ENCODE measurements around the gene ITCH.
"Not testable (repeated sequence)": the region's sequence is repeated elsewhere in the genome, so short reads cannot be mapped to it uniquely, and the experiment has no call there.

ITCH gene

GRCh38 chr20:34363062-34363464 is at the start of gene ITCH:
Gene ITCH (plus strand): TSS chr20:34363273. CDS start chr20:34393812, 30,539 bp downstream.
- DNase-seq, result peak; percentile 90

- DNase-seq, result no peak
These were observed 47.8 kb upstream of the ITCH start for GRCh38 chr20:34315236-34315635.

DNA sequence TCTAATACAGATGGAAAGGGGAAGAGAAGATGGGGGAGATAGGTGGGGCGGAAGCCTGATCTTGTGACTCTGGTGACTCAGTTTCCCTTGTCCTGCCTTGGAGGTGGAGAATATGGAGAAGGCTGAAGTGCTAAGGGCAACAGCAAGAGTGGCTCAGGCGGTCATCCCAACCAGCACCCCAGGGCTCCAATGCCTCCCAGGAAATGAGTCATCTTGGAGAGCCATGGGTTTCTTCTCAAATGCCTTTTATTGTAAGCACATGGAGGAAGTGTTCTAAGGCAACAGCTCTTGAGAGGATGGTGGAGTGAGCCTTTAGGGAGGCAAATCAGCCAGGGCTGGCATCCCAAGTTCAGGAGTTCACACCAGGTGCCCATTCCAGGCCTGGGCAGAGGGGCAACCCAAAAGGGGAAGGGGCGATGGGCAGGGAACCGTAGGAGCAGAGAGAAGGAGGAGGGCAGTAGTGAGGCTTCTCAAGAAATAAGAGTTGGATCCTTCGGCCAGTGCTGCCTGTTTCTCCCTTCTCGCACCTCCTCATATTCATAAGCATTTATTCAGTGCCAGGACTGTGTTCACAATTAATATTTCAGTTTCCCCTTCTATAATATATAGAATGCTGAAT is 46.8 kb upstream of the ITCH start:
- no peak for DNase-seq

DNA sequence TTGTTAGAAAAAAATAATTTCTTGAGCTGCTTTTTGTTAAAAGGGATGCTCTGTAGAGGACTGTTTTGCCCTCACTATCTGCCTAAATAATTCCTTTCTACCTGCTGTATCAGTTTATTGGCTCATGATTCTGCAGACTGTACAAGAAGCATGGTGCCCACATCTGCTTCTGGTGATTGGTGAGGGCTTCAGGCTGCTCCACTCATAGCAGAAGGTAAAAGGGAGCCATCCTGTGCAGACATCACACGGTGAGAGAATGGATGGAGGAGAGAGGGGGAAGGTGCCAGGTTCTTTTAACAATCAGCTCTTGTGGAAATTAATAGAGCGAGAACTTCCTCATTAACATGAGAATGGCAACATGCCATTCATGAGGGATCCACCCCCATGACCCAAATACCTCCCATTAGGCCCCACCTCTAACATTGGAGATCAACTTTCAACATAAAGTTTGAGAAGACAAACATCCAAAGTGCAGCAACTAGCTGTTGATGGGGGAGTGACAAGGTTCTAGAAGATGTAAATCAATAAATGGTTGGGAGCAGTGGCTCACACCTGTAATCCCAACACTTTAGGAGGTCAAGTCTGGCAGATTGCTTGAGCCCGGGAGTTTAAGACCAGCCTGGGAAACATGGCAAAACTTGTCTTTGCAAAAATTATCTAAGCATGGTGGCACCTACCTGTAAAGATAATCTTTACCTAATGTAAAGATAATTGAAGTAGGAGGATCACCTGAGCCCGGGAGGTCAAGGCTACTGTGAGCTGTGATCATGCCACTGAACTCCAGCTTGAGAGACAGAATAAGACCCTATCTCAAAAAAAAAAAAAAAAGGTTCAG is 44.2 kb upstream of the ITCH start:
- no peak for DNase-seq

DNA sequence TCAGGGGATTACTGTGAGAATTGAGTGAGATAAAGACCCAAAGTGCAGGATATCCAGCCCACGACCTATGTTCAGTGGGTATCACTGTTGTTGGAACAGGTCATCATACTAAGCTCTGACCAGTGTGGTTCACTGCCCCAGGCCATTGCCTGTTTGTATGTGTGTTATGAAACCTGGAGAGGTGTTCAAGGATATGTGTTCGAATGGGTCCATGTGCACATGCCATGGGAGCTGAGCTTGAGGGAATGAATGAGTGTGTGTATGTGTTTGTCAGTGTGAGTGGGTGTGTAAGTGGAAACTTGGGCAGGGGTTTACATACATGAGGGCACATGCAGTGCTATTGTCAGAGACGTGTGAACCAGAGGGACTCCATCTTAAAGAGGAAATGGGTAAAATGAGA is 42.2 kb upstream of the ITCH start:
- no peak for DNase-seq

DNA sequence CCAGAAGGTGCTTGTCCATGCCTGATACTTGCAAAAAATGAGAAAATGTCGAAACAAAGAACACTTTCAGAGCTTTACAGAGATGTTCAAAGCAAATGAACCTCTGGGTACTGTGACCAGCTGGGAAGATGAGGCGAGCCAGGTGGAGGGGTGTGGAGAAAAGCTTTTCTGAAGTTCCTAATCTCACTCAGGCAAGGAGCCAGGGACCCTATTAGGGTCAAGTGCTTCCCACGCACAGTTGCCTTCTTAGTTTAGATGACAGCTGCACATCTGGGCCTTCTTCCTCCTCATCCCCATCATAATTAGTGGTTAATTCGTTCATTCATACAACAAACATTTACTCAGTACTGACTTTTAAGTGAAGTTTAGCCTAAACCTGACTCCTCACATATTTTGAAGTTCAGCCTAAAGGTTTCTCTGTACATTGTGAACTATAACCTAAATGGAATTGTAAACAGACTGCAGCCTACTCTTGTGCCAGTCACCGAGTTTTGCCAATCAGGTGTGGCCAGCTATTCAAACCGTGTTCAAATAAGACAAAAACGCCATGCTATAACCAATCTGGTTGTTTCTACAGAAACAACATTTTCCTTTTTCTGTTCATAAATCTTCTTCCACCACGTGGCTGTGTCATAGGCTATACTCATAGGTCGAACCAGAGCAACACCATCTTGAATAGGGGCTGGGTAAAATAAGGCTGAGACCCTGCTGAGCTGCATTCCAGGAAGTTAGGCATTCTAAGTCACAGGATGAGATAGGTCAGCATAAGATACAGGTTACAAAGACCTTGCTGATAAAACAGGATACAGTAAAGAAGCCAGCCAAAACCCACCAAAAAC is 40.6 kb upstream of the ITCH start:
- no peak for DNase-seq

GRCh38 chr20:34324541-34324940 is 38.5 kb upstream of the ITCH start:
- DNase-seq, result no peak

- not testable (repeated sequence) for DNase-seq
These were observed 34.9 kb upstream of the ITCH start for GRCh38 chr20:34328207-34328606.

GRCh38 chr20:34328928-34329677 is 34.0 kb upstream of the ITCH start:
- DNase-seq, result no peak

DNA sequence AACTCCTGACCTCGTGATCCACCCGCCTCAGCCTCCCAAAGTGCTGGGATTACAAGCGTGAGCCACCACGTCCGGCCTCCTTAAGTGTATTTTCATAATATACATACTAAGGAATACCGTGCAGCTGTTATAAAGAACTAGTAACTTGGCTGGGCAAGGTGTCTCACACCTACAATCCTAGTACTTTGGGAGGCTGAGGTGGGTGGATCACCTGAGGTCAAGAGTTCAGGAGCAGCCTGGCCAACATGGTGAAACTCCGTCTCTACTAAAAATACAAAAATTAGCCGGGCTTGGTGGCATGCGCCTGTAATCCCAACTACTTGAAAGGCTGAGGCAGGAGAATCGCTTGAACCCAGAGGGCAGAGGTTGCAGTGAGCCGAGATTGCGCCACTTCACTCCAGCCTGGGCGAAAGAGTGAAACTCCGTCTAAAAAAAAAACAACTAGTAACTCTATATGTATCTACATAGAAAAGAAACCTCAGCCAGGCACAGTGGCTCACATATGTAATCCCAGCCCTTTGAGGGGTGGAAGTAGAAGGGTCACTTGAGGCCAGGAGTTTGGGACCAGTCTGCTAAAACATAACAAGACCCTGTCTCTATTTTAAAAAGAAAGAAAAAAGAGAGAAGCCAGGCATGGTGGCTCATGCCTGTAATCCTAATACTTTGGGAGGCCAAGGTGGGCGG is 32.1 kb upstream of the ITCH start:
- not testable (repeated sequence) for DNase-seq

- no peak for DNase-seq
These were observed 31.2 kb upstream of the ITCH start for GRCh38 chr20:34331838-34332237.

GRCh38 chr20:34332262-34332920 is 30.7 kb upstream of the ITCH start:
- DNase-seq, result no peak

- no peak for DNase-seq
These were observed 29.3 kb upstream of the ITCH start for GRCh38 chr20:34333786-34334185.

- no peak for DNase-seq
These were observed 28.2 kb upstream of the ITCH start for GRCh38 chr20:34334654-34335407.

- DNase-seq, result no peak
These were observed 25.5 kb upstream of the ITCH start for GRCh38 chr20:34337544-34337943.

GRCh38 chr20:34337982-34338726 is 24.9 kb upstream of the ITCH start:
- no peak for DNase-seq

GRCh38 chr20:34340726-34341125 is 22.3 kb upstream of the ITCH start:
- DNase-seq, result not testable (repeated sequence)

- DNase-seq, result not testable (repeated sequence)
These were observed 21.9 kb upstream of the ITCH start for GRCh38 chr20:34341199-34341598.

GRCh38 chr20:34343458-34344211 is 19.4 kb upstream of the ITCH start:
- DNase-seq, result no peak

Data from CD4-positive, alpha-beta T cell treated with Interleukin-4 for 4 hours (primary cell).